ENCODE results near the gene CCDC160. TPM values are rescaled to one million over a fixed set of nuclear protein-coding genes. Genes with fewer than 3 reads are reported as not detected.
"Not testable (repeated sequence)": the region's sequence is repeated elsewhere in the genome, so short reads cannot be mapped to it uniquely, and the experiment has no call there.

The CCDC160 gene
- under 1 TPM in 1 of 2 donors, not detected in 1; 0.21 TPM for total RNA-seq

- H3K27me3 Mint-ChIP-seq, result peaks cover 8 to 10% of the 10 kb centered on the region in 2 donors
- H3K4me3 Mint-ChIP-seq, result peak within 1 kb of the TSS; percentile 50
- peak; percentile 69 for DNase-seq (ENCODE audit: low spot score)
- no peak within 1 kb of the TSS for H3K27ac Mint-ChIP-seq
- H3K4me1 Mint-ChIP-seq (ENCODE audit: low read depth in 2 of 2), result peaks cover 0 to 2% of the 10 kb centered on the region in 2 donors
- H3K36me3 Mint-ChIP-seq, result no peaks in the 10 kb centered on the region
- peak; percentile 66 to 83 for ATAC-seq
- no peaks in the 10 kb centered on the region for H3K9me3 Mint-ChIP-seq
These were observed at the start of gene CCDC160 for GRCh38 chrX:134236626-134237614. CCDC160 (plus strand) TSS chrX:134237182; CDS start chrX:134244801, 7,619 bp downstream.

GRCh38 chrX:134191281-134191680 is 45.7 kb upstream of the CCDC160 start:
- Mint-ChIP-seq H3K4me3 (no peak overlapping the region), H3K36me3 (no peaks in the 10 kb centered on the region), H3K27me3 (peaks cover 0 to 6% of the 10 kb centered on the region in 2 donors), H3K27ac (no peak overlapping the region), H3K4me1 (ENCODE audit: low read depth in 2 of 2) (peaks cover 23 to 25% of the 10 kb centered on the region in 2 donors), H3K9me3 (no peaks in the 10 kb centered on the region)
- no peak for DNase-seq (ENCODE audit: low spot score)
- no peak for ATAC-seq

GRCh38 chrX:134194915-134195314 is 42.1 kb upstream of the CCDC160 start:
- Mint-ChIP-seq H3K9me3 (no peaks in the 10 kb centered on the region), H3K27me3 (peaks cover 0 to 3% of the 10 kb centered on the region in 2 donors), H3K4me3 (no peak overlapping the region), H3K27ac (no peak overlapping the region), H3K36me3 (no peaks in the 10 kb centered on the region), H3K4me1 (ENCODE audit: low read depth in 2 of 2) (peaks cover 11 to 12% of the 10 kb centered on the region in 2 donors)
- ATAC-seq (no peak), DNase-seq (ENCODE audit: low spot score) (no peak)

GRCh38 chrX:134202561-134202960 is 34.4 kb upstream of the CCDC160 start:
- peaks cover 0 to 5% of the 10 kb centered on the region in 2 donors for H3K27me3 Mint-ChIP-seq
- no peak for ATAC-seq
- no peak overlapping the region for H3K27ac Mint-ChIP-seq

GRCh38 chrX:134206221-134206620 is 30.8 kb upstream of the CCDC160 start:
- no peak overlapping the region for H3K27ac Mint-ChIP-seq
- H3K4me1 Mint-ChIP-seq (ENCODE audit: low read depth in 2 of 2), result no peaks in the 10 kb centered on the region
- ATAC-seq, result no peak
- H3K36me3 Mint-ChIP-seq, result peaks cover 7% of the 10 kb centered on the region
- peaks cover 0 to 11% of the 10 kb centered on the region in 2 donors for H3K27me3 Mint-ChIP-seq
- no peak for DNase-seq (ENCODE audit: low spot score)
- no peak overlapping the region for H3K4me3 Mint-ChIP-seq
- H3K9me3 Mint-ChIP-seq, result no peaks in the 10 kb centered on the region

More at GRCh38 chrX:134202561-134202960, 34.4 kb upstream of the CCDC160 start:
- Mint-ChIP-seq H3K4me1 (ENCODE audit: low read depth in 2 of 2) (no peaks in the 10 kb centered on the region), H3K36me3 (no peaks in the 10 kb centered on the region), H3K9me3 (no peaks in the 10 kb centered on the region), H3K4me3 (no peak overlapping the region)
- no peak for DNase-seq (ENCODE audit: low spot score)

GRCh38 chrX:134210465-134210864 is 26.5 kb upstream of the CCDC160 start:
- peaks cover 0 to 11% of the 10 kb centered on the region in 2 donors for H3K27me3 Mint-ChIP-seq
- no peak overlapping the region for H3K4me3 Mint-ChIP-seq
- no peak overlapping the region for H3K27ac Mint-ChIP-seq
- H3K9me3 Mint-ChIP-seq, result no peaks in the 10 kb centered on the region
- no peaks in the 10 kb centered on the region for H3K4me1 Mint-ChIP-seq (ENCODE audit: low read depth in 2 of 2)
- ATAC-seq (no peak), DNase-seq (ENCODE audit: low spot score) (no peak)
- peaks cover 7% of the 10 kb centered on the region for H3K36me3 Mint-ChIP-seq

- H3K4me1 Mint-ChIP-seq (ENCODE audit: low read depth in 2 of 2), result no peaks in the 10 kb centered on the region
- no peak overlapping the region for H3K4me3 Mint-ChIP-seq
- H3K27ac Mint-ChIP-seq, result no peak overlapping the region
- H3K9me3 Mint-ChIP-seq, result no peaks in the 10 kb centered on the region
- no peaks in the 10 kb centered on the region for H3K36me3 Mint-ChIP-seq
- no peak for ATAC-seq
- no peak for DNase-seq (ENCODE audit: low spot score)
- peaks cover 12 to 14% of the 10 kb centered on the region in 2 donors for H3K27me3 Mint-ChIP-seq
These were observed 1.7 kb upstream of the CCDC160 start for GRCh38 chrX:134235236-134235635.

GRCh38 chrX:134238144-134238543 is 1.2 kb downstream of the CCDC160 start:
- DNase-seq (ENCODE audit: low spot score); H3K27ac Mint-ChIP-seq; H3K4me1 Mint-ChIP-seq (ENCODE audit: low read depth in 2 of 2); H3K9me3 Mint-ChIP-seq; H3K4me3 Mint-ChIP-seq; ATAC-seq; H3K36me3 Mint-ChIP-seq: not testable (repeated sequence)
- peaks cover 6 to 11% of the 10 kb centered on the region in 2 donors for H3K27me3 Mint-ChIP-seq

GRCh38 chrX:134239016-134239415 is 2.0 kb downstream of the CCDC160 start:
- Mint-ChIP-seq H3K4me1 (ENCODE audit: low read depth in 2 of 2) (peaks cover 0 to 7% of the 10 kb centered on the region in 2 donors), H3K9me3 (no peaks in the 10 kb centered on the region), H3K27ac (no peak overlapping the region)

GRCh38 chrX:134240209-134240608 is 3.2 kb downstream of the CCDC160 start:
- Mint-ChIP-seq H3K9me3 (no peaks in the 10 kb centered on the region), H3K27me3 (peaks cover 16 to 23% of the 10 kb centered on the region in 2 donors), H3K4me1 (ENCODE audit: low read depth in 2 of 2) (peaks cover 0 to 7% of the 10 kb centered on the region in 2 donors), H3K4me3 (no peak overlapping the region), H3K27ac (no peak overlapping the region), H3K36me3 (no peaks in the 10 kb centered on the region)
- DNase-seq (ENCODE audit: low spot score) (no peak), ATAC-seq (no peak)

More at GRCh38 chrX:134239016-134239415, 2.0 kb downstream of the CCDC160 start:
- DNase-seq (ENCODE audit: low spot score) (no peak), ATAC-seq (no peak)
- H3K36me3 Mint-ChIP-seq, result no peaks in the 10 kb centered on the region
- peaks cover 6 to 15% of the 10 kb centered on the region in 2 donors for H3K27me3 Mint-ChIP-seq
- no peak overlapping the region for H3K4me3 Mint-ChIP-seq

- Mint-ChIP-seq H3K4me1 (ENCODE audit: low read depth in 2 of 2) (peaks cover 0 to 7% of the 10 kb centered on the region in 2 donors), H3K9me3 (no peaks in the 10 kb centered on the region), H3K4me3 (no peak overlapping the region), H3K27me3 (peaks cover 18 to 26% of the 10 kb centered on the region in 2 donors), H3K36me3 (no peaks in the 10 kb centered on the region), H3K27ac (peak overlapping the region in 1 of 2 donors; percentile 23)
- DNase-seq (ENCODE audit: low spot score) (no peak), ATAC-seq (no peak)
These were observed 5.1 kb downstream of the CCDC160 start for GRCh38 chrX:134241960-134242619.

- H3K4me3 Mint-ChIP-seq, result no peak overlapping the region
- H3K36me3 Mint-ChIP-seq, result no peaks in the 10 kb centered on the region
- no peak overlapping the region for H3K27ac Mint-ChIP-seq
- no peak for ATAC-seq
- DNase-seq (ENCODE audit: low spot score), result no peak
- peaks cover 0 to 7% of the 10 kb centered on the region in 2 donors for H3K4me1 Mint-ChIP-seq (ENCODE audit: low read depth in 2 of 2)
- H3K27me3 Mint-ChIP-seq, result peaks cover 18 to 31% of the 10 kb centered on the region in 2 donors
- H3K9me3 Mint-ChIP-seq, result no peaks in the 10 kb centered on the region
These were observed 7.1 kb downstream of the CCDC160 start for GRCh38 chrX:134244043-134244442.

GRCh38 chrX:134246282-134246681 is 9.3 kb downstream of the CCDC160 start:
- ATAC-seq, result no peak
- H3K27ac Mint-ChIP-seq, result no peak overlapping the region
- peaks cover 11 to 25% of the 10 kb centered on the region in 2 donors for H3K27me3 Mint-ChIP-seq
- no peak overlapping the region for H3K4me3 Mint-ChIP-seq
- peaks cover 0 to 7% of the 10 kb centered on the region in 2 donors for H3K4me1 Mint-ChIP-seq (ENCODE audit: low read depth in 2 of 2)
- no peaks in the 10 kb centered on the region for H3K36me3 Mint-ChIP-seq
- DNase-seq (ENCODE audit: low spot score), result no peak
- no peaks in the 10 kb centered on the region for H3K9me3 Mint-ChIP-seq

- H3K27me3 Mint-ChIP-seq, result peaks cover 11 to 20% of the 10 kb centered on the region in 2 donors
- DNase-seq (ENCODE audit: low spot score) (no peak), ATAC-seq (no peak)
- H3K27ac Mint-ChIP-seq, result no peak overlapping the region
- no peaks in the 10 kb centered on the region for H3K9me3 Mint-ChIP-seq
- H3K4me3 Mint-ChIP-seq, result no peak overlapping the region
- H3K36me3 Mint-ChIP-seq, result no peaks in the 10 kb centered on the region
- H3K4me1 Mint-ChIP-seq (ENCODE audit: low read depth in 2 of 2), result no peaks in the 10 kb centered on the region
These were observed 10.5 kb downstream of the CCDC160 start for GRCh38 chrX:134247492-134247891.

Measured in natural killer cell treated with Interleukin-12 subunit alpha and Interleukin-12 subunit beta and Interleukin-15 and Interleukin-18, amount 100 ng/mL, for 72 hours (primary cell).